AG04449 (cell line): ENCODE results near the gene GRID1.

ENCODE experiments used
- CTCF ChIA-PET: fragments of 350-600 bp; formaldehyde crosslinking; extraction: SDS; loops from one replicate; lab custom pipeline; 2021; ENCODE audit warnings: antibody characterized with exemption; lab: Yijun Ruan, JAX
- POLR2A ChIA-PET: fragments of 400-600, 350-600 bp; formaldehyde crosslinking; extraction: SDS; loops from one replicate; lab custom pipeline; 2020; ENCODE audit warnings: antibody characterized with exemption, inconsistent platforms; lab: Yijun Ruan, JAX
- DNase-seq: peaks from one replicate; pipeline ENCODE4 v3.0.0-alpha.2; 2010; ENCODE audit warnings: low read depth, low spot score
- H3K4me3 ChIP-seq: 2 replicates; pipeline ENCODE4 v1.5.1; 2011; ENCODE audit warnings: low read depth, mild to moderate bottlenecking, control low read depth, low read length
- TF ChIP-seq, protein P1 (sequence below): IDR thresholded peaks from one replicate; pipeline ENCODE4 v1.5.1; 2011; ENCODE audit warnings: mild to moderate bottlenecking, moderate library complexity, low read length, control low read depth, inconsistent platforms; ENCODE audit not compliant: insufficient read depth; ENCODE audit errors: missing control alignments

Gene GRID1

DNA sequence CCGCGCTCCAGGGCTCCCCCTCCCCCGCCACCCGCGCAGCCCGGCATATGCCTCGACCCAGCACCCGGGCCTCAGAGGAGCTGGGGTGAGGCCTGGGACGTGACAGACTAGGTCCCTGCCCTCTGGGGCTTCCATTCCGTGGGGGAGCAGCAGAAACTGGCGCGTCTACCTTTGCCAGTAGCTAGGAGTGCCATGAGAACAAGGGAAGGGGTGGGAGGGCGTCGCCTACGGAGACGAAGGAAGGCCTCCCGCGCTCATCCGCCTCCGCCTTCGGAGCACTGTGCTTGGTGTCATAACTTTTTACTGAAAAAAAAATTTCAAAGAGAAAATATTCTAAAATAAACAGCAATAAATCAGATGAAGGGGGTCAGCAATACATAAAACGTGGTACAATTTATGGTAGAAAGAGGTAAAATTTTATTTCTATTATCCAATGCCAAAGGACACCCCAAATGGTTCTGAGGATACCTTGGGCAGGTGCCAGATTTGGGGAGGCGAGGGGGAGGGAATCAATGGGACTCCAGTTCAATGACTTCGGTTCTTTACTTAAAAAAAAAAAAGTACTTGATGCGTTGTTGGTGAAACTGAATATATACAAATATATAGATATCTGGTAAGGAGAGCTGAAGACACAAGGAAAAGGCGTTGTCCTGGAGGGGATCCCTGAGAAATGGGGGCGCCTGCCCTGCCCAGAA is 35.1 kb upstream of the GRID1 start:
- TF ChIP-seq, protein P1, sequence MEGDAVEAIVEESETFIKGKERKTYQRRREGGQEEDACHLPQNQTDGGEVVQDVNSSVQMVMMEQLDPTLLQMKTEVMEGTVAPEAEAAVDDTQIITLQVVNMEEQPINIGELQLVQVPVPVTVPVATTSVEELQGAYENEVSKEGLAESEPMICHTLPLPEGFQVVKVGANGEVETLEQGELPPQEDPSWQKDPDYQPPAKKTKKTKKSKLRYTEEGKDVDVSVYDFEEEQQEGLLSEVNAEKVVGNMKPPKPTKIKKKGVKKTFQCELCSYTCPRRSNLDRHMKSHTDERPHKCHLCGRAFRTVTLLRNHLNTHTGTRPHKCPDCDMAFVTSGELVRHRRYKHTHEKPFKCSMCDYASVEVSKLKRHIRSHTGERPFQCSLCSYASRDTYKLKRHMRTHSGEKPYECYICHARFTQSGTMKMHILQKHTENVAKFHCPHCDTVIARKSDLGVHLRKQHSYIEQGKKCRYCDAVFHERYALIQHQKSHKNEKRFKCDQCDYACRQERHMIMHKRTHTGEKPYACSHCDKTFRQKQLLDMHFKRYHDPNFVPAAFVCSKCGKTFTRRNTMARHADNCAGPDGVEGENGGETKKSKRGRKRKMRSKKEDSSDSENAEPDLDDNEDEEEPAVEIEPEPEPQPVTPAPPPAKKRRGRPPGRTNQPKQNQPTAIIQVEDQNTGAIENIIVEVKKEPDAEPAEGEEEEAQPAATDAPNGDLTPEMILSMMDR, result no peak
- ChIA-PET CTCF (interaction anchor here (0.6 to 5.8 kb wide), 9 partner anchors 9 to 282 kb away, joined by 3 to 120 read pairs (median 4); no protein-coding TSS in a partner anchor), POLR2A (interaction anchor here (1.1 to 2.6 kb wide), 2 partner anchors 9 to 128 kb away, joined by 4 to 15 read pairs; no protein-coding TSS in a partner anchor)
- DNase-seq, result no peak
- peak overlapping the region; percentile 26; the same call in 1 of the 2 replicates for H3K4me3 ChIP-seq

DNA sequence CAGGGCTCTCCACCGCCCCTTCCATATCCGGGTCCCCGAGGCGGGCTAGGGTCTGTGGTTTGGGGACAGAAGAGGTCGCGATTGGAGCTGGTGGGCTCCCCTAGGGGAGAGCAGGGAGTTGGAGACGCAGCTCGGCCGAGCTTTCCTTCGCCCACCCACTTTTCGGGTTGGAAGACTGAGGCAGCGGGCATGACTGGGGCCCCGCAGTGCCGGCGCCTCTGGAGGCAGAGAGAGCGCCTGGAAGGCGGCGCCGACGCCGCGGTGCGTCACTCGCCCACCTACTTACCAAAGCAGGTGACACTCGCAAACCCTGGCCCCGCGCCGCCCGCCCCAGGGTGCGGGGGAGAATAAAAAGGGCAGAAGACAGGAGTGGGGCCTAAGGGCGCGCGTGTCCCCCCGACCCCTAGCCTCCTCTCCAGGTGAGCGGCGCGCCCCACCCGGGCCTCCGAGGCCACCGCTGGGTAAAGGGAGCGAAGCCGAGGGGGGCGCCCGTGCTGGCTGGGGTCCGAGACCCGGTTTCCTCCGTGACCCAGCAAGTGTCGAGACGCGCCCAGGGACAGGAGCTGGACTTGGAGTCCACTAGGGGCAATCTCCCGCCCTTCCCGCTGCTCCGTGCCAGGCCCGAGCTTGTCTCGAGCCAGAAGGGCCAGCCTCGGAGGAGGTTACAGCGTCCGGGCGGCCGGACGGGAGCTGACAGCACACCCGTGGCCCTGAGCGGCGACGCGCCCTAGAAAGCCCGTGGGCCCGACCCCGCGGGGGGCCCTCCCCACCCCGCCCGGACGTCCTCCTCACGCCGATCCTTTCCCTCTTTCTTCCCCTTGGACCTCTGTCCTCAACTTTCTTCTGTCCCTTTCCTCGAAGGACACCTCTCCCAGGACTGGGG is 34.4 kb upstream of the GRID1 start:
- no peak for DNase-seq
- TF ChIP-seq, protein P1, result peak; percentile 41
- ChIA-PET CTCF (interaction anchor here (0.6 to 5.8 kb wide), 36 partner anchors 8 to 543 kb away, joined by 3 to 120 read pairs (median 4); partner anchors contain the start of gene WAPL), POLR2A (interaction anchor here (0.5 to 2.6 kb wide), 6 partner anchors 10 to 234 kb away, joined by 3 to 15 read pairs (median 4); partner anchors contain the start of gene WAPL)
- H3K4me3 ChIP-seq, result peak overlapping the region; percentile 69

DNA sequence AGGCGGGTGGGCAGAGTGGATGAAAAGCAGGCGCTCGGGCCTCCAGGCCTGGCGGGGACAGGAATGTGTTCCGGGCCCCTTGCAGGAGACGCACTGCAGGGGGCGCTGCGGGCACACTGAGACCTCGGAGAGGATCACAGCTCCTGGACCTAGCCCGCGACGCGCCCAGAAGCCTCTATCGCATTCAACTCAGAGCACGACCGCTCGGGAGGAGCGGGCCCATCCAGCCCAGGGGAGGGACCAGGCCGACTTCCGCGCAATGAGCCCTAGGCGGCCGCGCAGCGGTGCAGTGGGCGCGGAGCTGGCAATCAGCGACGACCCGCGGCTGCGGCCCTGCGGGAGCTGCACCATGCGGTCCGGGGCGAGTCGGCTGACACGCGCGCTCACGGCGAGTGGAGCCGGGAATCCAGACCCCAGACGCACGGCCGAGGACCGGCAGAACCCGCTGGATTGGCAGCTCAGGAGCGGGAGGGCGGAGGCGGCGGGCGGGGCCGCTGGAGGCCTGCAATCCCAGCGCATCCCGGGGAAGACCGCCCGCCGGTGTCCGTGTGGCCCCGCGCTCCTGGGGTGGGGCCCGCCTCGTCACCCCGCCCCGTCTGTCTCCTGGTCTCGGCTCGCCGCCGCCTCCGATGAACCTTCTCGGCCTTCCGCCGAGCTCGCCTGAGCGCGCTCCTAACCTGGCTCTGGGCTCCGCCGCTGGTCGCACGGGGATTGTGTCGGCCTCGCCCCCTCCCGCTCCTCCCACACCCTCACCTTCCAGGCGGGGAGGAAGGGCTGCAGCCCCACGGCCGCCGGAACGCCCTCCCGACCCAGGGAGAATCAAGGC is 33.5 kb upstream of the GRID1 start:
- TF ChIP-seq, protein P1, result peak; percentile 98
- POLR2A ChIA-PET, result interaction anchor here (0.5 to 2.6 kb wide), 6 partner anchors 11 to 243 kb away, joined by 3 to 15 read pairs (median 4); partner anchors contain the start of gene WAPL

DNA sequence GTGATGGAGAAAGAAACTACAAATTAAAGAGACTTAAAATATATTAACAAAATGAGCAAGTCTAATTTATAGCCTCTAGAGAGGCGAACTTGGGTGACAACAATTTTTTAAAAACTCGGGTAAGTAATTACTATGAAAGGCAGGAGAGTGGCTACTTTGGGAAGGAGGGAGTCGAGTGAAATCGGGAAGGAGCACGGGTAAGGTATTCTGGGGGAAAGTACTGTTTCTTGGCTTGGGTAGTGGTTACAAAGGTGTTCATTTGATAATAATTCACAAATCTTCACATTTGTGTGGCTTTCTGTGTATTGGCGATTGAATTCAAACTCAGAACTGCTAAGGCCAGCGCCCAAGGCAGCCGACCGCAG is 32.9 kb upstream of the GRID1 start:
- ChIA-PET CTCF (interaction anchor here (0.7 to 5.8 kb wide), 28 partner anchors 9 to 312 kb away, joined by 3 to 120 read pairs (median 4); partner anchors contain the start of gene WAPL), POLR2A (interaction anchor here (0.8 to 2.6 kb wide), 5 partner anchors 12 to 243 kb away, joined by 3 to 15 read pairs (median 5); partner anchors contain the start of gene WAPL)
- H3K4me3 ChIP-seq, result no peak overlapping the region
- DNase-seq, result no peak
- TF ChIP-seq, protein P1, result no peak

More for the DNA sequence above, 33.5 kb upstream of the GRID1 start:
- H3K4me3 ChIP-seq, result peak overlapping the region; percentile 69
- DNase-seq, result peak; percentile 63
- CTCF ChIA-PET, result interaction anchor here (0.7 to 5.8 kb wide), 45 partner anchors 9 to 544 kb away, joined by 3 to 120 read pairs (median 4); partner anchors contain the start of gene WAPL

DNA sequence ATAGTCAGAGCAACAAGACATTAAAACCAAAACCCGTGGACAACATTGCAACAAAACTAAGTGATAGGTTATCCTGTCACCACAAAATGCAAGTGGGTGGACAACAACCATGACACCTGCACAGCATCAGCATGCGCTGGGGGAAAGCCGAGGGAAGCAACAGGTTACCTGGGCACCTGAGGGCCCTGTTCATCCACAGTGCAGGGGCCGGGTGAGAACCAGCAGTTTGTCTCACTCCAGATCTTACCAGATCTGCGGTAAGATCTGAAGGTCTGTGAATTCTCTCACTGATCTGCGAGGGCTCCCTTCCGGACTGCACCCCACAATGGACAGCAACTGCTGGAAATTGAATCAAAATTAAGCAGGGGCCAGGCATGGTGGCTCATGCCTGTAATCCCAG is 30.5 kb upstream of the GRID1 start:
- TF ChIP-seq, protein P1, result no peak
- POLR2A ChIA-PET, result no interaction called here
- CTCF ChIA-PET, result interaction anchor here (1.0 to 5.8 kb wide), 3 partner anchors 183 to 190 kb away, joined by 4 to 120 read pairs (median 6); no protein-coding TSS in a partner anchor
- no peak for DNase-seq
- no peak overlapping the region for H3K4me3 ChIP-seq
